NCI-H345 (cell line): ENCODE data around the gene B4GALNT1.
"Not testable (repeated sequence)": the region's sequence is repeated elsewhere in the genome, so short reads cannot be mapped to it uniquely, and the experiment has no call there.

ENCODE experiments used
- DNase-seq: peaks from one replicate; lab custom pipeline; 2025; lab: John Stamatoyannopoulos, UW

The B4GALNT1 gene

DNA sequence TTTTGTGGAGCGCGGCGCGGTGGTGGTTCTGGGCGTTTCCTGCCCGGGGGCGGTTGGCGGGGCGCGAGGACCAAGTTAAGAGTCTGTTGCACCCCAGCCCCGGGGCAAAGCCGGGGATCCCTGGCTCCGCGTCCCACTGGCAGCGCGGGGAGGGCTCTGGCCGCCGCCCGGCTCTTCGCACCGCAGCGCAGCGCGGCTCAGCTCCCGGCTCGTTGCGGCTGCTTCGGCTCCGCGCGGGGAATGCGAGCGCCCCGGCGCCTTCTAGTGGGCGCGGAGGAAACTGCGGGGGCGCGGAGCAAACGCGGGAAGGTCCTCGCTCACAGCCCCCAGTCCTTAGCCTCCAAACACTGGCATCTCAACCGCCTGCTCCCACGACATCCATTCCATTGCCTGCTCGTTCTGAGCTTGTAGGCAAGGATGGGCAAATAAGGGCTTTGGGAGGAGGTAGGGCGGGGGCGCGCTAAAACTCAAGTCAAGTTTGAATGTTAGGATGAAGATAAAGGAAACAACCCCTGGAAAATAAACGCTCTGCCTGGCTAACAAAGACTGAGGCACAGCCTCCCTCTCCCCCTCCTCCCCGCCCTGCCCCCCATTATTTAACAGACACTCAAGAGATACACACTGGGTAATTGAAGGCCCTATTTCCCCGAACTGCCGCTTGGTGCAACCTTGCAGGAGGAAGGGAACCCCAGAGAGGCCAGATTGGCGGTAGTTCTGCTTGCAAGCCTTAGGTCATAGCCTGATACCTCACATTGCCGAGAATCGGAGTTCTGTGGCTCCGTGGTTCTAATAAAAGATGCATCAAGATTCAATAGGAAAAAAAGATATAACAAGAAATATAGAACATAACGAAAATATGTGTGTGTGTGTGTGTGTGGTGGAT lies at the start of gene B4GALNT1:
Gene B4GALNT1 (minus strand): TSS at position 244 of the 883 bp plus-strand sequence. CDS start 1,069 bp downstream, outside the sequence.
- peak; percentile 89 for DNase-seq

DNA sequence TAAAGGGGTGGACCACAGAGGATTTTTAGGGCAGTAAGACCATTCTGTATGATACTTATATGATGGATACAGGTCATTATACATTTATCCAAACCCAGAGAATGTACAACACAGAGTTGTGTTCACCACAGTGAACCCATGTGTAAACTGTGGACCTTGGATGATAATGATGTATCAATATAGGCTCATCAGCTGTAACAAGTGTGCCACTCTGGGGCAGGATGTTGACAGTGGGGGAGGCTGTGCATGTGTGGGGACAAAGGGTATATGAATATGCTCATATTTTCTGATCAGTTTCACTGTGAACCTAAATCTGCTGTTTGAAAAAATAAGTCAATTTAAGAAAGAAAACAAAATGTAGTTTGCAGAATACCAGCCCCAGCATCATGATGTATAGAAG lies 46.7 kb upstream of the B4GALNT1 start:
- no peak for DNase-seq

DNA sequence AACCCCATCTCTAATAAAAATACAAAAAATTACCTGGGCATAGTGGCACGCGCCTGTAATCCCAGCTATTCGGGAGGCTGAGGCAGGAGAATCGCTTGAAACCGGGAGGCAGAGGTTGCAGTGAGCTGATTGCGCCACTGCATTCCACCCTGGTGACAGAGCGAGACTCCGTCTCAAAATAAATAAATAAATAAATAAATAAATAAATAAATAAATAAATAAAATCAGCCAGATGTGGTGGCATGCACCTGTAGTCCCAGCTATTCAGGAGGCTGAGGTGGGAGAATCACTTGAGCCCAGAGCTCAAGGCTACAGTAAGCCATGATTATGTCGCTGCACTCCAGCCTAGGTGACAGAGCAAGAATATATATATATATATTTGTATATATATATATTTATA lies 44.9 kb upstream of the B4GALNT1 start:
- not testable (repeated sequence) for DNase-seq

DNA sequence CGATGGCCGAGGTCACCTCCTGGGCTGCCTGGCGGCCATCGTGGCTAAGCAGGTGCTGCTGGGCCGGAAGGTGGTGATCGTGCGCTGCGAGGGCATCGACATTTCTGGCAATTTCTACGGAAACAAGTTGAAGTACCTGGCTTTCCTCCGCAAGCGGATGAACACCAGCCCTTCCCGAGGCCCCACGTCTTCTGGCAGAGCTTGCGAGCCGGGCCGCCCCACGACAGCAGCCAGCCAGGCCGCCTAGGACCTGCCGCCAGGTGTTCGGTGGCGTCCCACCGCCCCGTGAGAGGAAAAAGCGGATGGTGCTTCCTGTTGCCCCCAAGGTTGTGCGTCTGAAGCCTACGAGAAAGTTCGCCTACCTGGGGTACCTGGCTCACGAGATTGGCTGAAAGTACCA lies 41.7 kb upstream of the B4GALNT1 start:
- DNase-seq: no peak

DNA sequence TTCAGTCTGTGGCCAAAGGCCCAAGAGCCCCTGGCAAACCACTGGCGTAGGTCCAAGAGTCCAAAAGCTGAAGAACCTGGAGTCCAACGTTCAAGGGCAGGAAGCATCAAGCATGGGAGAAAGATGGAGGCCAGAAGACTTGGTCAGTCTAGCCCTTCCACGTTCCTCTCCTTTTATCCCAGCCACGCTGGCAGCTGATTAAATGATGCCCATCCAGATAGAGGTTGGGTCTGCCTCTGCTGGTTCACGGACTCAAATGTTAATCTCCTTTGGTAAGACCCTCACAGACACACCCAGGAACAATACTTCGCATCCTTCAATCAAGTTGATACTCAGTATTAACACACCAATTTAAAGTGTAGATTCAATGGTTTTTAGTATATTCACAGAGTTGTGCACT lies 39.8 kb upstream of the B4GALNT1 start:
- no peak for DNase-seq

DNA sequence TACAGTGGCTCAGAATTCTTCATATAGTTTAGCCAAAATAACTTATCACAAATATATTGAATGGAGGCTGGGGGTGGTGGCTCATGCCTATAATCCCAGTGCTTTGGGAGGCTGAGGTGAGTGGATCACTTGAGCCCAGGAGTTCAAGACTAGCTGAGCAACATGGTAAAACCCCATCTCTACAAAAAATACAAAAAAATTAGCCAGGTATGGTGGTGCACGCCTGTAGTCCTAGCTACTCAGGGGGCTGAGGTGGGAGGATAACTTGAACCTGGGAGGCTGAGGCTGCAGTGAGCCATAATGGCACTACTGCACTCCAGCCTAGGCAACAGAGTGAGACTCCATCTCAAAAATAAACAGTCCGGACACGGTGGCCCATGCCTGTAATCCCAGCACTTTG lies 38.8 kb upstream of the B4GALNT1 start:
- DNase-seq: not testable (repeated sequence)

DNA sequence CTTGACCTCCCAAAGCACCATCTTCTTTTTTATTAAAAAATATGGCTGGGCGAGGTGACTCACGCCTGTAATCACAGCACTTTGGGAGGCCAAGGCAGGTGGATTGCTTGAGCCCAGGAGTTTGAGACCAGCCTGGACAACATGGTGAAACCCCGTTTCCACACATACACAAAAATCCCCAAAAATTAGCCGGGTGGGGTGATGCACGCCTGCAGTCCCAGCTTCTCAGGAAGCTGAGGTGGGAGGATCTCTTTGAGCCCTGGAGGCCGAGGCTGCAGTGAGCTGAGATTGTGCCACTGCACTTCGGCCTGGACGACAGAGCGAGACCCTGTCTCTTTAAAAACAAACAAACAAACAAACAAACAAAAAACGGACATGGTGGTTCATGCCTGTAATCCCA lies 36.7 kb upstream of the B4GALNT1 start:
- DNase-seq: not testable (repeated sequence)

DNA sequence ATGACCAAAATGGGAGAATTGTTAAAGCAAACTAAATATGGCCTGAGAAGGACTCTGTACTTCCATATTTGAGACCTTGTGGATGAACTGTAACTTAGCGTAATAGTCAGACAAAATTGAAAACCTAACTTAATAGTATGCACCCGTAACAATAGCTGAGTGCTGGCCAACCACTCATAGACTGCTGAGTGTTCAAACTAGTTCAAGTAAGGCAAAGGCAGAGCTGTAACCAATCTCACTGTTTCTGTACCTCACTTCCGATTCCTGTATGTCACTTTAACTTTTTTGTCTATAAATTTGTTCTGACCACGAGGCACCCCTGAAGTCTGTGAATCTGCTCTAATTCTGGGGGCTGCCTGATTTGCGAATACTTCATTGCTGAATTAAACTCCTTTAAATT lies 33.9 kb upstream of the B4GALNT1 start:
- DNase-seq: no peak

DNA sequence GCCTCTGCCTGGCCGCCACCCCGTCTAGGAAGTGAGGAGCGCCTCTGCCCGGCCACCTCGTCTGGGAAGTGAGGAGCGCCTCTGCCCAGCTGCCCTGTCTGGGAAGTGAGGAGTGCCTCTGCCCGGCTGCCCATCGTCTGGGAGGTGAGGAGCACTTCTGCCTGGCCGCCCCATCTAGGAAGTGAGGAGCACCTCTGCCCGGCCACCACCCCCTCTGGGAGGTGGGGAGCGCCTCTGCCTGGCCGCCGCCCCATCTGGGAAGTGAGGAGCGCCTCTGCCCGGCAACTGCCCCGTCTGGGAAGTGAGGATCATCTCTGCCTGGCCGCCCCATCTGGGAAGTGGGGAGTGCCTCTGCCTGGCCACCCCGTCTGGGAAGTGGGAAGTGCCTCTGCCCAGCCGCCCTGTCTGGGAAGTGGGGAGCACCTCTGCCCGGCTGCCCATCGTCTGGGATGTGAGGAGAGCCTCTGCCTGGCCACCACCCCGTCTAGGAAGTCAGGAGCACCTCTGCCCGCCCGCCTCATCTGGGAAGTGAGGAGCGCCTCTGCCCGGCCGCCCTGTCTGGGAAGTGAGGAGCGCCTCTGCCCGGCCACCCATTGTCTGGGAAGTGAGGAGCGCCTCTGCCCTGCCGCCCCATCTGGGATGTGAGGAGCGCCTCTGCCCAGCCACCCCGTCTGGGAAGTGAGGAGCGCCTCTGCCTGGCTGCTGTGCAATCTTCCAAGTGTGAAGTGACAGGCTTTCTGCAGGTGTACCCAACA lies 32.2 kb upstream of the B4GALNT1 start:
- not testable (repeated sequence) for DNase-seq

DNA sequence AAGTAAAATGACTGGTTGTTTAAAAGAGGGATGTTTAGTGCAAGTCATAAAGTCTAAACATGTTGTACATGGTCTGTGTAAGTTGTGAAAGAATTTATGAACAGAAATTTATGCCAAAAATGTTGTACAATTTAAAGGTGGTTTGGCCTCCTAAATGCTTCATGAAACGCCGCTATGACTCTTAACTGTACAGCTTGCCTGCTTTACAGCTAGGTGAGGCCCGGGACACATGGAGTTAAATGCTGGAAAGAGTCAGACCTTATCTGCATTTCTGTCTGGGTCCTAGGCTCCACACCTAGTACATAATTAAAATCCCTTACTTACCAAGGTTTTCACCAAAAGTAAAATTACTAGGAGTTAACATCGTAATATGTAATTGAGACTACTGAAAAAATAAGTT lies 28.4 kb upstream of the B4GALNT1 start:
- no peak for DNase-seq

DNA sequence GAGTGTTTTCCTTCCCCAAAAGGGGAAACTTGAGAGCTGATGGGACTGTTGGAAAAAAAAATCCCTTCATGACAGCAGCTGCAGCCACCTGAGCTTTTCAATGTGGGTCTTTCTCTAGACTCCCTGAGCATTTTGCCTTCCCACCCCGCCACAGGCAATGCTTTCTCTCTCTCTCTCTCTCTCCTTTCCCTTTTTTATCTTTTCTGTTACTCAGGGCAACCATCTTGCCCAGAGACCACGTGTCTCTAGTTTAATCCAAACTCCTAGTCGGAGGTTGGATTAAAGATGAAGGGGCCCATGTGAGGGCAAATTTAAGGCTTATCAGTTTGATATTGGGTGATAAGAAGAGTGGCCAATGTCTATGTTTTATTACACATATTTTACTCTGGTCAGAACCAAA lies 25.9 kb upstream of the B4GALNT1 start:
- no peak for DNase-seq

DNA sequence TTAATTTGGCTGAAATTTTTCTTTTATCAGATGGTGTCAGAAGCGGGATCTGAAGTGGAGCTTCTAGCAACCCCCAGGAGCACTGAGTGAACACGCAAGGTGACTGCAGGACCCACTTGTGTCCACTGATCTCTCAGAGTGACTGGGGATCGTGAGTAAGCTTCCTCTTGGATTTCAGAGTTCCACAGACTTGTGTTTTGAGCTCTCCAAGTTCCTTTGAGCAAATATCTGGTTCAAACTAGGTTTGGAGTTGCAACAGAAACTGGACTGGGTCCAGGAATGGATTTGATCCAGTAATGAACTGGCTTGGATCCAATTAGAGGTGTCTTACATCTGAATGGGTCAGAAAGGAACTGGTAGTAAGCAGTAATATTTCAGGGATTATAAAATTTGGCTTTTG lies 24.7 kb upstream of the B4GALNT1 start:
- no peak for DNase-seq

DNA sequence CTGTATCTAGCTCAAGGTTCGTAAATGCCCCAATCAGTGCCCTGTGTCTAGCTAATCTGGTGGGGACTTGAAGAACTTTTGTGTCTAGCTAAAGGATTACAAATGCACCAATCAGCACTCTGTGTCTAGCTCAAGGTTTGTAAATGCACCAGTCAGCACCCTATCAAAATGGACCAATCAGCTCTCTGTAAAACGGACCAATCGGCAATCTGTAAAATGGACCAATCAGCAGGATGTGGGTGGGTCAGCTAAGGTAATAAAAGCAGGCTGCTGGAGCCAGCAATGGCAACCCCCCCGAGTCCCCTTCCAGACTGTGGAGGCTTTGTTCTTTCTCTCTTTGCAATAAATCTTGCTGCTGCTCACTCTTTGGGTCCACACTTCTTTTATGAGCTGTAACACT lies 23.4 kb upstream of the B4GALNT1 start:
- DNase-seq: not testable (repeated sequence)

DNA sequence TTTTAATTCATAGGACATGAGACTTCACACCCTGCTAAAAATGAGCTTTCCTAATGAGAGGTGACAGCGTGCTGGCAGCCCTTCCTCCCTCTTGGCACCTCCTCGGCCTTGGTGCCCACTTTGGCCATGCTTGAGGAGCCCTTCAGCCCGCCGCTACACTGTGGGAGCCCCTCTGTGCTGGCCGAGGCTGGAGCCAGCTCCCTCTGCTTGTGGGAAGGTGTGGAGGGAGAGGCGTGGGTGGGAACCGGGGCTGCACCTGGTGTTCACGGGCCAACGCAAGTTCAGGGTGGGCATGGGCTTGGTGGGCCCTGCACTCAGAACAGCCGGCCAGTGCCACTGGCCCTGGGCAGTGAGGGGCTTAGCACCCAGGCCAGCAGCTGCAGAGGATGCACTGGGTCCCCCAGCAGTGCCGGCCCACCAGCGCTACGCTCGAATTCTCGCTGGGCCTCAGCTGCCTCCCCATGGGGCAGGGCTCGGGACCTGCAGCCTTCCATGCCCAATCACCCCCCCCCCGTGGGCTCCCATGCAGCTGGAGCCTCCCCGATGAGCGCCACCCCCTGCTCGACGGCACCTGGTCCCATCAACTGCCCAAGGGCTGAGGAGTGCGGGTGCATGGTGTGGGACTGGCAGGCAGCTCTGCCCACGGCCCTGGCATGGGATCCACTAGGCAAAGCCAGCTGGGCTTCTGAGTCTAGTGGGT lies 22.7 kb upstream of the B4GALNT1 start:
- no peak for DNase-seq

DNA sequence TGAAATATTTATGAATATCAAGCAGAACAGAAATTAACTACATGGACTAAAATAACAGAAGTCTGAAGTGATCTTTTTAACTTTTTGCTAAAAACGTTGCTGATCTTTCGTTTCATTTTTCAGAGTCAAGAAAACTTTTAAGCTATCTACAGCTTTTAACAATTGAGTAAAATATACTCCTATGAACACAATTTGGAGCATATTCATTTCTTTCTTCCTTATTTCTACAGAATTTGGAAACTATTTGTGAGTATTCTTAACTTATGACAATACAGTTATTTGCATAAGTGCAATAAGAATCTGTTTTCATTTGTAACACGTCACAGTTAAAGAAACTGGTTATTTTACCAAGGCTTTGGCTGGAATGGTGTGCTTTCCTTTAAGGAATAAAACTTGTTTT lies 21.0 kb upstream of the B4GALNT1 start:
- DNase-seq: no peak

DNA sequence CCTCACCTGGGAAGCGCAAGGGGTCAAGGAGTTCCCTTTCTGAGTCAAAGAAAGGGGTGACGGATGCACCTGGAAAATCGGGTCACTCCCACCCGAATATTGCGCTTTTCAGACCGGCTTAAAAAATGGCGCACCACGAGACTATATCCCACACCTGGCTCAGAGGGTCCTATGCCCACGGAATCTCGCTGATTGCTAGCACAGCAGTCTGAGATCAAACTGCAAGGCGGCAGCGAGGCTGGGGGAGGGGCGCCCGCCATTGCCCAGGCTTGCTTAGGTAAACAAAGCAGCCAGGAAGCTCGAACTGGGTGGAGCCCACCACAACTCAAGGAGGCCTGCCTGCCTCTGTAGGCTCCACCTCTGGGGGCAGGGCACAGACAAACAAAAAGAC lies 13.7 kb upstream of the B4GALNT1 start:
- not testable (repeated sequence) for DNase-seq

DNA sequence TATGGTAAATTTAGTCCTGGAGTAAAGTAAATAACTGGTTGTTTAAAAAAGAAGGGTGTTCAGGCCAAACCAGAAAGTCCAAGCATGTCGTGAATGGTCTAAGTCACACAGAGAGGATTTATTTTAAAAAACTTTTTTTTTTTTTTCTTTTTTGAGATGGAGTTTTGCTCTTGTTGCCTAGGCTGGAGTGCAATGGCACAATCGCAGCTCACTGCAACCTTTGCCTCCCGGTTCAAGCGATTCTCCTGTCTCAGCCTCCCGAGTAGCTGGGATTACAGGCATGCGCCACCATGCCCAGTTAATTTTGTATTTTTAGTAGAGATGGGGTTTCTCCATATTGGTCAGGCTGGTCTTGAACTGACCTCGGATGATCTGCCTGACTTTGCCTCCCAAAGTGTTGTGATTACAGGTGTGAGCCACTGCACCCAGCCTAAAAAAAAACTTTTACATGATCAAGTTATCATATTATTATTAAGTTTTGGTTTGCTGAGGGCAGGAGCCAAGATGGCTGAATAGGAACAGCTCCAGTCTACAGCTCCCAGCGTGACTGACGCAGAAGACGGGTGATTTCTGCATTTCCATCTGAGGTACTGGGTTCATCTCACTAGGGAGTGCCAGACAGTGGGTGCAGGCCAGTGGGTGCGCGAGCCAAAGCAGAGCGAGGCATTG lies 13.1 kb upstream of the B4GALNT1 start:
- peak; percentile 15 for DNase-seq

DNA sequence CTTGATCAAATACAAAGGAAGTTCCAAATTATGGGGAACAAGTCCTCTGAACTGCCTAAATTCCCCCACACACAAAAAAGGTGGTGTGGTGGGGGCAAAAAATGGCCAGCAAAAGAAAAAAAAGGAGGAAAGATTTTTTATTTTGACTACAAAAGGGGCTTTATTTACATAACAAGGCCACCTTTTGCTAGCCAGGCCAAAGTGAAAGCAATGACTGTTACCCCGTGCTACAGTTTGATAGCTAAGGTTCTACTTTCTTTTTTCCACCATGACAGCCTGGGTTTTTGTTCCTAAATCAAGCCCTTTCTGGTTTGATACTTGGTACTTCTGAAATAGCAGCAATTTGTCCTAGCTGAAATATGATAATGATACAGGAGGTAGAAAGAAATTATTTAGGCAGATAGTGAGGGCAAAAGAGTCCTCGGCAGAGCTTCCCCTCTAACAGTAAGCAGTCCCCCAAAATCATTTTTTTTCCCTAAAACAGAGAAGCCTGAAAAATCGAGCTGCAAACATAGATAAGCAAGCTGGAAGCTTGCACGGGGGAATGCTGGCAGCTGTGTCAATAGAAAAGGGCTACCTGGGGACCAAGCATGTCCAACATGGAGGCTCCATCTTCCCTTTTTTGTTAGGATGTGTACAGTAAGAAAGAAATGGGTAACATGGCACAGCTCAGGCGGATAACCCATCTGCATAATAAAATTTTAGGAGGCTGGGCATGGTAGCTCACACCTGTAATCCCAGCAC lies 8.9 kb upstream of the B4GALNT1 start:
- no peak for DNase-seq

DNA sequence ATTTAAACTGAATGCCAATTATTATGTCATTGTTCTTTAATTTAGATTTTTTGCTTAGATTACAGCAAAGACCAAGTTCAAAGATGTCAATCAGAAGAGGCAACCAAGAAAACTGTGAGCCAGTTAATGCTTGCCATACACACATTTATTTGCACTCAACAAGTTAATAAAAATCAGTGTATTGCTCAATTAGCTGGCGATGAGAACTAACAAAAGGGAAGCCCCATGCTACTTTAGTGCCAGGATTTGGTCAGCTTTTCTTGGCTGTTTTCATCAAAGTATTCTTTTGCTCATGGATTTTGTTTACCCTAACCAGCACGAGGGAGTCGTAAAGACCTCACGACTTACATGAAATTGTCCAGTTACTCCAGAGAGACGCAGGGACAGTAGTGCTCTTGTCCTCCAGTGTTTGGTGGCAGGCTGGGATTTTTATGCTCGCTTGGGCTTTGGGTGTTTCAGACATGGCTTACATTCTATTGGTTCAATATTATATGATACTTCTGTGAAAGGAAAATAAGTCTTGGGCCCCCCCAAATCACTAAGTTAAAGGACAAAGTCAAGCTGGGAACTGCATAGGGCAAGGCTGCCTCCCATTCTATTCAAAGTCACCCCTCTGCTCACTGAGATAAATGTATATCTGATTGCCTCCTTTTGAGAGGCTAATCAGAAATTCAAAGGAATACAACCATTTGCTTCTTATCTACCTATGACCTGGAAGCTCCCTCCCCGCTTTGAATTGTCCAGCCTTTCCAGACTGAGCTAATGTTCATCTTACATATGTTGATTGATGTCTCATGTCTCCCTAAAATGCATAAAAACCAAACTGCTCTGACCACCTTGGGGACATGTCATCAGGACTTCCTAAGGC lies 7.4 kb upstream of the B4GALNT1 start:
- DNase-seq: no peak

DNA sequence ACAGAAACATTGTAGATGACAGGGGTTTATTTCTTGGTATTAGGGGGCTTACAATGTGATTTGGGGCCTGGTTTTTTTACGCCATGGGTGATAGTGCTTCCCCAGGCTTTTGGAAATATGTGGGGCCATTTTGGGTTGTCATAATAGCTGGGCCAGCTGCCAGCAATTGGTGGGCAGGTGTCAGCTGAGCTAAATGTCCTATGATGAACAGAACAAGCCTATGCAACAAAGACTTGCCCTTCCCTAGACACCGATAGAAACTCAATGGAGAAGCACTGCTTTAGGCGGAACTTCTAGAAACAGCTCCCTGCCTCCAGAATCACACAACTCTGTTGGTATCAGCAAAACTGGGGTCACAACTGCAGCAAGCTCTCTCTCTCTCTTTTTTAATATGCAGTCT lies 5.1 kb upstream of the B4GALNT1 start:
- no peak for DNase-seq
